ENCODE measurements around the gene ADH4.

Gene ADH4

DNA sequence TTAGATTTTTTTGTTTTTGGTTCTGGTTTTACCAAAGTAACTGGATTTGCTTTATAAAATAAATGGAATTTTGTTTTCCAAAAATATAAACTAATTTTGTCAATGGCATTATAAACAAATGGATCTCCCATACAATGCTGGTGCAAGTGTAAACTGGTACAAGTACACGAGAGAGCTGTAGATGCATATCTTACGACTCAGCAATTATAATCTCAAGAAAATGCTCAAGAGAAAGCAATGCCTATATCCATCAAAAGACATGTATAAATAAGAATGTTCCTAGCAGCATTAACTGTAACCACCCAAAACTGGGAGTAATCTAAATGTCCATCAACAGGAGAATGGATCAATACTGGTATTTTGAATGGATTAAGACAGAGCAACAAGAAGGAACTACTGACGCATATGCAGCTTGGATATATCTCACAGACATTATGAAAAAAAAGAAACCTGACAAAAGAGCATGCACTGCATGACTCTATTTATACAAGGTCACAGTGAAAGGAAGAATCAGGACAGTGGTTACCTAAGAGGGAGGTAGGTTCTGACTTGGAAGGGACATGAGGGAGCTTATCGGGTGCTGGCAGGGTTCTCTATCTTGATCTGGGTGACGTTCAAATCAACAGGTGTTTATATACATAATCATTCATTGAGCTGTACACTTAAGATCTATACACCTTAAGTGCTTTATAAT lies 65.0 kb downstream of the ADH4 start:
- DNase-seq, result no peak

DNA sequence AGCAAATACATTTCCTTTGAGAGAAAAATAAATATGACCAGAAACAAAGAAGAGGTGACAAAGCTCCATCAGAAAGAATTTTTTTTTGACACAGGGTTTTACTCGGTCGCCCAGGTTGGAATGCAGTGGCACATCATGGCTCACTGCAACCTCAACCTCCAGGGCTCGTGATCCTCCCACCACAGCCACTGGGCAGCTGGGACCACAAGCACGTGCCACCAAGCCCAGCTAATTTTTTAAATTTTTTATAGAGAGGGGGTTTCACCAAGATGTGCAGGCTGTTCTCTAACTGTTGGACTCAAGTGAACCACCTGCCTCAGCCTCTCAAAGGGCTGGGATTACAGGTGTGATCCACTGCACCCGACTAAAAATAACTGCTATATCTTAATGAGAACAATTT lies 65.8 kb downstream of the ADH4 start:
- DNase-seq, result no peak

DNA sequence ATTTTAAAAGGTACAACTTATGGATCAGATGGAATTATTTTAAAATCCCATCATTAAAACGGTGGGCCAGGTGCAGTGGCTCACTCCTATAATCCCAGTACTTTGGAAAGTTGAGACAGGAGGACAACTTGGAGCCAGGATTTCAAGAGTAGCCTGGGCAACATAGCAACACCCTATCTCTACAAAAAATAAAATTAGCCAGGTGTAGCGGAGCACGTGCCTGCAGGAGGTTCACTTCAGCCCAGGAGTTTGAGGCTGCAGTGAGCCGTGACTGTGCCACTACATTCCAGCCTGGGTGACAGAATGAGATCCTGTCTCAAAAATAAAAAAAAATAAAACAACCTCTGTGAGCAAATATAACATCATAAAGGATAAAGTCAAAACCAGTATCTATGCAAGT lies 66.9 kb downstream of the ADH4 start:
- DNase-seq, result no peak

- DNase-seq, result no peak
These were observed 67.7 kb downstream of the ADH4 start for GRCh38 chr4:99076292-99076976.

DNA sequence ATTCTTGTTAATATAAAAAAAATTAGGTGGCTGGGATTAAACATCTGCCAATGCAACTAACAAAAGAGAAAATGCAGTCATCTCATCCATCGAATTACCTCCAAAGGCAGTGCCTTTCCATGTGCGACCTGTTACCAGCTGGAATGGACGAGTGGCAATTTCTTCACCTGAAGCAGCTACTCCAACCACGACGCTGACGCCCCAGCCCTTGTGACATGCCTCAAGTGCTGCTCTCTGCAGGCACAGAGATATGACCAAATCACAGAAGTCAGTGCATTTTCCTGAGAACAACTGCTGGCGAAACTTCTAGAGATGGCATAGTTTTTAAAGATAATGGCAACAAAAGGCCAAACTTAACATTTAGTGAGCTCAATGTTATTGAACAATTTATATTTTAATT lies 69.3 kb downstream of the ADH4 start:
- no peak for DNase-seq
